GM23248 (cell line): ENCODE results near the gene CHN1. TPM values are rescaled to one million over a fixed set of nuclear protein-coding genes. Genes with fewer than 3 reads are reported as not detected.

Source experiments
- DNase-seq: peaks from one replicate; pipeline ENCODE4 v3.0.0-alpha.2; 2015
- H2AFZ ChIP-seq: fragments of 200-600 bp; sonication (generic); 2 replicates; pipeline ENCODE4 v1.6.1; 2016; ENCODE audit warnings: antibody characterized with exemption
- H3F3A ChIP-seq: fragments of 200-600 bp; sonication (generic); 2 replicates; pipeline ENCODE4 v1.6.1; 2016; ENCODE audit warnings: mild to moderate bottlenecking, antibody characterized with exemption, mixed run types; ENCODE audit not compliant: insufficient read depth
- H3K27ac ChIP-seq: fragments of 200-600 bp; sonication (generic); 2 replicates; pipeline ENCODE4 v1.5.1; 2016; ENCODE audit warnings: mild to moderate bottlenecking
- H3K27me3 ChIP-seq: fragments of 200-600 bp; sonication (generic); replicated peaks from 2 replicates; pipeline ENCODE4 v1.6.1; 2016; ENCODE audit warnings: mild to moderate bottlenecking; ENCODE audit not compliant: insufficient read depth
- H3K36me3 ChIP-seq: fragments of 200-600 bp; sonication (generic); 2 replicates; pipeline ENCODE4 v1.6.1; 2016; ENCODE audit warnings: low read depth, mild to moderate bottlenecking
- H3K4me1 ChIP-seq: fragments of 200-600 bp; sonication (generic); 2 replicates; pipeline ENCODE4 v1.6.1; 2016; ENCODE audit warnings: mild to moderate bottlenecking; ENCODE audit not compliant: insufficient read depth
- H3K4me2 ChIP-seq: fragments of 200-600 bp; sonication (generic); one replicate; pipeline ENCODE4 v1.6.1; 2016; ENCODE audit warnings: mild to moderate bottlenecking; ENCODE audit not compliant: unreplicated experiment
- H3K4me3 ChIP-seq: fragments of 200-600 bp; sonication (generic); 2 replicates; pipeline ENCODE4 v1.5.1; 2016; ENCODE audit warnings: mild to moderate bottlenecking
- H3K79me2 ChIP-seq: fragments of 200-600 bp; sonication (generic); 2 replicates; pipeline ENCODE4 v1.6.1; 2016; ENCODE audit warnings: mild to moderate bottlenecking; ENCODE audit not compliant: insufficient read depth
- H3K9ac ChIP-seq: fragments of 200-600 bp; sonication (generic); 2 replicates; pipeline ENCODE4 v1.6.1; 2016; ENCODE audit warnings: mild to moderate bottlenecking
- H3K9me2 ChIP-seq: fragments of 200-600 bp; sonication (generic); 2 replicates; pipeline ENCODE4 v1.6.1; 2016; ENCODE audit warnings: mixed run types, mild to moderate bottlenecking, moderate library complexity; ENCODE audit not compliant: insufficient read depth
- H3K9me3 ChIP-seq: fragments of 200-600 bp; sonication (generic); one replicate; pipeline ENCODE4 v1.6.1; 2017; ENCODE audit warnings: low read depth
- H4K20me1 ChIP-seq: fragments of 200-600 bp; sonication (generic); 2 replicates; pipeline ENCODE4 v1.6.0; 2016; ENCODE audit not compliant: insufficient read depth
- EZH2 ChIP-seq: fragments of 200-600 bp; sonication (generic); IDR thresholded peaks from 2 replicates; pipeline ENCODE4 v1.6.1; 2018; ENCODE audit warnings: antibody characterized with exemption, mild to moderate bottlenecking; ENCODE audit not compliant: insufficient read depth, poor library complexity, severe bottlenecking
- EZH2phosphoT487 ChIP-seq: fragments of 200-600 bp; sonication (generic); IDR thresholded peaks from 2 replicates; pipeline ENCODE4 v1.6.1; 2018; ENCODE audit warnings: antibody characterized with exemption, moderate library complexity, mild to moderate bottlenecking, low read depth; ENCODE audit not compliant: insufficient read depth
- WGBS, 2 experiments: methylation state at CpG; one replicate each; pipeline ENCODE4 v1.1.6; 2015 to 2017; ENCODE audit warnings: low lambda C conversion rate in 2 of 2, low coverage in 1 of 2; ENCODE audit errors: missing lambda C conversion rate in 2 of 2; 5-methylcytosine and 5-hydroxymethylcytosine counted together
- in situ Hi-C: fragments of 300-500 bp; cut with MboI; formaldehyde crosslinking; loops from 2 replicates; pipeline ENCODE4 v1.15.0; 2020
- polyA plus RNA-seq: library from polyadenylated mRNA; unstranded; fragments of >200 nt; fragmentation: Nextera tagmentation; extraction: Ambion mirVana; gene quantifications from 2 replicates; pipeline ENCODE4 v1.2.1, GENCODE V29; 2016
- total RNA-seq: library from RNA; depleted of rRNA; stranded (reverse); fragments of >200 nt; shearing (Covaris generic); gene quantifications from 2 replicates; pipeline ENCODE4 v1.2.3, GENCODE V29; 2014

CHN1 gene
- total and polyA plus RNA-seq, 2 experiments from 2014 or later = 115 to 130 TPM

GRCh38 chr2:175039490-175039889 is 34.3 kb upstream of the CHN1 start:
- WGBS, 2 experiments = 64 to 68% methylated on average over 3 of the region's 3 CpGs
- no peak overlapping the region for H3K27ac ChIP-seq
- no peak overlapping the region for H3K4me2 ChIP-seq
- in situ Hi-C loops = no loop called here
- no peak for DNase-seq
- H3K27me3 ChIP-seq = no peaks in the 10 kb centered on the region
- no peaks in the 10 kb centered on the region for H3K79me2 ChIP-seq
- H3K9ac ChIP-seq = no peak overlapping the region
- no peaks in the 10 kb centered on the region for H3K4me1 ChIP-seq
- H3K4me3 ChIP-seq = no peak overlapping the region
- H2AFZ ChIP-seq = no peak overlapping the region
- TF ChIP-seq EZH2phosphoT487 (no peak), EZH2 (no peak)
- no peaks in the 10 kb centered on the region for H3K9me3 ChIP-seq
- H4K20me1 ChIP-seq = no peaks in the 10 kb centered on the region
- no peaks in the 10 kb centered on the region for H3K9me2 ChIP-seq
- no peaks in the 10 kb centered on the region for H3F3A ChIP-seq
- no peaks in the 10 kb centered on the region for H3K36me3 ChIP-seq

- in situ Hi-C loops = no loop called here
- H3K4me3 ChIP-seq = no peak overlapping the region
- TF ChIP-seq EZH2 (no peak), EZH2phosphoT487 (no peak)
Observed at GRCh38 chr2:175039031-175039430, 33.9 kb upstream of the CHN1 start.

DNA sequence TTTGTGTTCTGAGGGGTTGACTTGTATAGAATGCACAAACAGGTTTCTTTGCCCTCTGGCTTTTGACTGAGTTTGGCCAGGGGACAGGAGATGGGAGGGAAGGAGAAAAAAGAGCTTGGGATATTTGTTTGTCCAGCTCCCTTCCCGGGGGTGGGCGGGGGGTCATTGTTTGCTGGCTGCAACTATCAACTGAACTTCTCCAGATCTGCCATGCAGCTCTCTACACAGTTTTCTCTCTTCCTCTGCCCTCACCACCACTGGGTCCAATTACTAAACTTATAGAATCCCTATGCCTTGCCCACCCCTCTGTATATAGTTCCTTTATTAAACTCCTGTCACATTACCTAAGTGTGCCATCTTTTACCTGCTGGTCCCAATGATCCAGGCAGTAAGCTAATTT is 32.8 kb upstream of the CHN1 start:
- Histone ChIP-seq H3K9ac (no peak overlapping the region), H3K27ac (no peak overlapping the region), H3K9me2 (no peaks in the 10 kb centered on the region), H3K36me3 (no peaks in the 10 kb centered on the region), H3K4me3 (no peak overlapping the region), H4K20me1 (no peaks in the 10 kb centered on the region), H2AFZ (no peak overlapping the region), H3K79me2 (no peaks in the 10 kb centered on the region), H3K27me3 (no peaks in the 10 kb centered on the region), H3K9me3 (no peaks in the 10 kb centered on the region), H3K4me1 (no peaks in the 10 kb centered on the region), H3F3A (no peaks in the 10 kb centered on the region), H3K4me2 (no peak overlapping the region)
- in situ Hi-C loops = no loop called here
- TF ChIP-seq EZH2 (no peak), EZH2phosphoT487 (no peak)
- 91 to 100% methylated on average over 2 of the region's 2 CpGs for WGBS, 2 experiments
- DNase-seq = no peak

More at GRCh38 chr2:175039031-175039430, 33.9 kb upstream of the CHN1 start:
- H4K20me1 ChIP-seq = no peaks in the 10 kb centered on the region
- H3K9me3 ChIP-seq = no peaks in the 10 kb centered on the region
- WGBS, 2 experiments = 86 to 87% methylated on average over 5 of the region's 5 CpGs
- no peak overlapping the region for H3K9ac ChIP-seq
- no peak overlapping the region for H2AFZ ChIP-seq
- no peak overlapping the region for H3K4me2 ChIP-seq
- no peaks in the 10 kb centered on the region for H3K36me3 ChIP-seq
- H3F3A ChIP-seq = no peaks in the 10 kb centered on the region
- no peaks in the 10 kb centered on the region for H3K9me2 ChIP-seq
- H3K79me2 ChIP-seq = no peaks in the 10 kb centered on the region
- no peaks in the 10 kb centered on the region for H3K4me1 ChIP-seq
- no peak for DNase-seq
- no peak overlapping the region for H3K27ac ChIP-seq
- no peaks in the 10 kb centered on the region for H3K27me3 ChIP-seq

- H3K4me1 ChIP-seq = no peaks in the 10 kb centered on the region
- H3K9me2 ChIP-seq = no peaks in the 10 kb centered on the region
- WGBS, 2 experiments = 46 to 52% methylated on average over 5 of the region's 5 CpGs
- no peak for TF ChIP-seq EZH2
- no peak for TF ChIP-seq EZH2phosphoT487
- H3K27me3 ChIP-seq = no peaks in the 10 kb centered on the region
- DNase-seq = peak; percentile 57
- in situ Hi-C loops = no loop called here
- no peak overlapping the region for H3K27ac ChIP-seq
- H2AFZ ChIP-seq = peak overlapping the region; percentile 62
- H3K36me3 ChIP-seq = no peaks in the 10 kb centered on the region
- H3F3A ChIP-seq = no peaks in the 10 kb centered on the region
- no peak overlapping the region for H3K4me3 ChIP-seq
- no peak overlapping the region for H3K9ac ChIP-seq
- no peaks in the 10 kb centered on the region for H3K79me2 ChIP-seq
- H3K9me3 ChIP-seq = no peaks in the 10 kb centered on the region
- no peaks in the 10 kb centered on the region for H4K20me1 ChIP-seq
- peak overlapping the region; percentile 27 for H3K4me2 ChIP-seq
Observed at GRCh38 chr2:175036582-175037018, 31.4 kb upstream of the CHN1 start.

DNA sequence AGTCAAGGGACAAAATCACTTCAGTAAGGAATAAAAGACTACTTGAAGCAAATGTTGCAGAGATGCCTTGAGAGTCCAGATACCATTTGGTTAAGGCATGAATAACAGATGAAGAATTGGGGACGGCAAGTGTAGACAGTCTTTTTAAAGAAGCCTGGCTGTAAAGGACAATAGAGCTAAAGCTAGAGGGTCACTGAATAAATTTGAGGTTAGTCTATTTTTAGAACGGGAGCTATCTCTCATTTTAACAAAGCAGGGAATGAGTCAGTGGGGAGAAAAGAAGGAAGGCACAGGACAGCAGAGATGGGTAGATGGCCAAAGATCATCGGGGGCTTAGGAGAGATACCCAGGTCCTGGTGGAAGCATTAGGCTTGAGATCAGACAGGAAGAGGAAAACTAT is 30.6 kb upstream of the CHN1 start:
- Histone ChIP-seq H2AFZ (peak overlapping the region; percentile 62; the same call in 1 of the 2 replicates), H3K27ac (no peak overlapping the region), H3K9me3 (no peaks in the 10 kb centered on the region), H3K4me3 (no peak overlapping the region), H3K9me2 (no peaks in the 10 kb centered on the region), H3K36me3 (no peaks in the 10 kb centered on the region), H3K9ac (no peak overlapping the region), H3K4me2 (no peak overlapping the region), H4K20me1 (no peaks in the 10 kb centered on the region), H3K4me1 (no peaks in the 10 kb centered on the region), H3K27me3 (no peaks in the 10 kb centered on the region), H3F3A (no peaks in the 10 kb centered on the region), H3K79me2 (no peaks in the 10 kb centered on the region)
- no peak for DNase-seq
- in situ Hi-C loops = no loop called here
- WGBS, 2 experiments = 85 to 88% methylated on average over 3 of the region's 3 CpGs
- TF ChIP-seq EZH2 (no peak), EZH2phosphoT487 (no peak)
